MCF 10A (cell line): Measurements from ENCODE around the gene HOMEZ. TPM values are rescaled to one million over a fixed set of nuclear protein-coding genes. Genes with fewer than 3 reads are reported as not detected.

ENCODE experiments used
- BruUV-seq: library from RNA; stranded (reverse); fragments of 400-500 nt; replicated peaks from 2 replicates; lab custom pipeline; 2021; lab: Mats Ljungman, UMichigan
- CTCF ChIA-PET: fragments of 300-600 bp; sonication (Branson Sonifier 250); formaldehyde crosslinking; extraction: SDS; loops from one replicate; lab custom pipeline; 2021; ENCODE audit warnings: antibody characterized with exemption, inconsistent platforms; lab: Yijun Ruan, JAX
- POLR2A ChIA-PET: fragments of 300-600, 350-650 bp; sonication (Branson Sonifier 250); formaldehyde crosslinking; extraction: SDS; loops from one replicate; lab custom pipeline; 2020; ENCODE audit warnings: antibody characterized with exemption, inconsistent platforms; lab: Yijun Ruan, JAX
- DNase-seq: peaks from one replicate; pipeline ENCODE4 v3.0.0-alpha.2; 2018; ENCODE audit not compliant: unreplicated experiment
- H3K27ac Mint-ChIP-seq: one replicate; pipeline ENCODE4 v1.8.0; 2022; ENCODE audit warnings: mild to moderate bottlenecking, low read depth, mixed read lengths; ENCODE audit not compliant: unreplicated experiment
- H3K27me3 Mint-ChIP-seq: one replicate; pipeline ENCODE4 v1.8.0; 2022; ENCODE audit warnings: mixed read lengths; ENCODE audit not compliant: insufficient read depth, unreplicated experiment
- H3K36me3 Mint-ChIP-seq: one replicate; pipeline ENCODE4 v1.8.0; 2022; ENCODE audit warnings: mild to moderate bottlenecking, moderate library complexity, mixed read lengths; ENCODE audit not compliant: insufficient read depth, unreplicated experiment
- H3K4me1 Mint-ChIP-seq: one replicate; pipeline ENCODE4 v1.8.0; 2022; ENCODE audit warnings: mixed read lengths; ENCODE audit not compliant: insufficient read depth, unreplicated experiment
- H3K4me3 Mint-ChIP-seq: one replicate; pipeline ENCODE4 v1.8.0; 2022; ENCODE audit warnings: mild to moderate bottlenecking, moderate library complexity, mixed read lengths; ENCODE audit not compliant: unreplicated experiment
- H3K9me3 Mint-ChIP-seq: one replicate; pipeline ENCODE4 v1.8.0; 2022; ENCODE audit warnings: mixed read lengths; ENCODE audit not compliant: unreplicated experiment
- intact Hi-C: fragments of 100-400 bp; cut with micrococcal nuclease; formaldehyde crosslinking; loops from 2 replicates; pipeline ENCODE4 v1.14.1; 2022
- total RNA-seq: library from RNA; stranded (reverse); gene quantifications from 2 replicates; pipeline ENCODE4 v1.2.3, GENCODE V29; 2022
- TF ChIP-seq, protein P1 (sequence below): fragments of 200-600 bp; IDR thresholded peaks from one replicate; pipeline ENCODE4 v1.8.0; 2022; ENCODE audit warnings: antibody characterized with exemption, mild to moderate bottlenecking; ENCODE audit not compliant: unreplicated experiment

HOMEZ gene
- total RNA-seq, 1 experiment from 2014 or later = 9.3 TPM

DNA sequence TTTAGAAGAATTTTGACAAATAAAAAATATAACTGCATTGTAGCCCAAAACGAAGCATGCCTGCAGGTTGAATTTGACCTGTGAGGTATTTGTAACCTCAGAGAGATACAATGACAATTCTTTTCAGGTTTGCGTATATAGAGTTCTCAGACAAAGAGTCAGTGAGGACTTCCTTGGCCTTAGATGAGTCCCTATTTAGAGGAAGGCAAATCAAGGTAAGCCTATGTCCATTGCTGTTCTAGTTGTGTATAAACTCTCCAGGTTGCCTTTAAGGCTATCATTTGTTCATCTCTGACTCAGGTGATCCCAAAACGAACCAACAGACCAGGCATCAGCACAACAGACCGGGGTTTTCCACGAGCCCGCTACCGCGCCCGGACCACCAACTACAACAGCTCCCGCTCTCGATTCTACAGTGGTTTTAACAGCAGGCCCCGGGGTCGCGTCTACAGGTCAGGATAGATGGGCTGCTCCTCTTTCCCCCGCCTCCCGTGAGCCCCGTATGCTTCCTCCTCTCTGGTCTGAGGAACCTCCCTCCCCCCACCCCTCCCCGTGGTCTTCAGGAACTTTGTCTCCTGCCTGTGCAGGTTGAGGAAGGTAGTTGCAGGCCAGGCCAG, 38.0 kb upstream of the HOMEZ start:
- Mint-ChIP-seq H3K9me3 (no peaks in the 10 kb centered on the region), H3K36me3 (peaks cover 87% of the 10 kb centered on the region), H3K4me3 (no peak overlapping the region), H3K27ac (no peak overlapping the region), H3K4me1 (peaks cover 16% of the 10 kb centered on the region), H3K27me3 (no peaks in the 10 kb centered on the region)
- intact Hi-C loops = no loop called here
- BruUV-seq = no TSS peak
- TF ChIP-seq, protein P1, sequence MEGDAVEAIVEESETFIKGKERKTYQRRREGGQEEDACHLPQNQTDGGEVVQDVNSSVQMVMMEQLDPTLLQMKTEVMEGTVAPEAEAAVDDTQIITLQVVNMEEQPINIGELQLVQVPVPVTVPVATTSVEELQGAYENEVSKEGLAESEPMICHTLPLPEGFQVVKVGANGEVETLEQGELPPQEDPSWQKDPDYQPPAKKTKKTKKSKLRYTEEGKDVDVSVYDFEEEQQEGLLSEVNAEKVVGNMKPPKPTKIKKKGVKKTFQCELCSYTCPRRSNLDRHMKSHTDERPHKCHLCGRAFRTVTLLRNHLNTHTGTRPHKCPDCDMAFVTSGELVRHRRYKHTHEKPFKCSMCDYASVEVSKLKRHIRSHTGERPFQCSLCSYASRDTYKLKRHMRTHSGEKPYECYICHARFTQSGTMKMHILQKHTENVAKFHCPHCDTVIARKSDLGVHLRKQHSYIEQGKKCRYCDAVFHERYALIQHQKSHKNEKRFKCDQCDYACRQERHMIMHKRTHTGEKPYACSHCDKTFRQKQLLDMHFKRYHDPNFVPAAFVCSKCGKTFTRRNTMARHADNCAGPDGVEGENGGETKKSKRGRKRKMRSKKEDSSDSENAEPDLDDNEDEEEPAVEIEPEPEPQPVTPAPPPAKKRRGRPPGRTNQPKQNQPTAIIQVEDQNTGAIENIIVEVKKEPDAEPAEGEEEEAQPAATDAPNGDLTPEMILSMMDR = no peak
- ChIA-PET POLR2A (interaction anchor here (1.7 to 9.0 kb wide), 3 partner anchors 18 to 38 kb away, joined by 3 to 339 read pairs (median 52); partner anchors contain the start of genes BCL2L2, HOMEZ and PPP1R3E), CTCF (interaction anchor here (0.6 to 5.7 kb wide), 4 partner anchors 23 to 243 kb away, joined by 3 to 49 read pairs (median 14); partner anchors contain the start of gene PPP1R3E)
- no peak for DNase-seq

DNA sequence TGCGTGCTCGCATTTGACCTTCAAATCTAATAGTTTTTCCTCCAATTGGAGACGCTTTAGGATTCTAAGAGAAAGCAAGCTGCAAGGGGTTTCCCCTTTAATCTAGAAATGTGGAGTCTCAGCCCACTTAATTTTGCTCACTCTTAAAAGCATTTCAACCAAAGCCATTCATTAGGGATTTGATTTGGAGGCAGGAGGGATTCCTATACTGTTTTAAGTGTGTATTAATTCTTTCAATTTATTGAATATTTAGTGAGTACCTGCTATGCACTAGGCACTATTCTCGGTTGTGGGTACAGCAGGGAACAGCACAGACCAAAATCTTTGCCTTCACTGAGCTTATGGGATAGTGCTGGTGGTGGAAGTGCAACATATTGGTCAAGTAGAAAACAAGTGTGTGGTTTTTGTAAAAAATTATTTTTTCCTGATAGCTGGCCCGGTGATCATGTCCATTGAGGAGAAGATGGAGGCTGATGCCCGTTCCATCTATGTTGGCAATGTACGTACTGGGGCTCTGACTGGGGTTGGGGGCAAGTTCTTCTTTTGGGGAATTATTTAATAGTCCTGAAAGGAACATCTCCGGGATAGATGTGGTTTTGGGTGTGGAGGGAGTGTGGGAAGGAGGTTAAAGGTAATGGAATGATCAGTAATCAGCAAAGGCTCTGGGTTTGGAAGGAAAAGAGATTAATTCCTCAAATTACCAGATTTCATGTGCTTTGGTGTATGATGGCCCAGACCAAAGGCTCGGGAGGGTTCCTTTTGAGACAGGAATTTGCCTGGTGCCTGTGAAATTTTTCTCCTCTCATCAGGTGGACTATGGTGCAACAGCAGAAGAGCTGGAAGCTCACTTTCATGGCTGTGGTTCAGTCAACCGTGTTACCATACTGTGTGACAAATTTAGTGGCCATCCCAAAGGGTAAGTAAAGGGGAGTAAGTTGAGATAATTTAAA, 36.9 kb upstream of the HOMEZ start:
- Mint-ChIP-seq H3K4me1 (peaks cover 11% of the 10 kb centered on the region), H3K27me3 (no peaks in the 10 kb centered on the region), H3K4me3 (peak overlapping the region; percentile 84), H3K27ac (peak overlapping the region; percentile 97), H3K36me3 (peaks cover 85% of the 10 kb centered on the region), H3K9me3 (no peaks in the 10 kb centered on the region)
- TF ChIP-seq, protein P1 = no peak
- BruUV-seq = TSS peak; percentile 23
- no peak for DNase-seq
- POLR2A ChIA-PET = interaction anchor here (0.7 to 9.0 kb wide), 12 partner anchors 10 to 792 kb away, joined by 3 to 339 read pairs (median 6); partner anchors contain the start of genes BCL2L2, DCAF11, HOMEZ and NGDN
- CTCF ChIA-PET = interaction anchor here (0.6 to 5.7 kb wide), 10 partner anchors 15 to 330 kb away, joined by 3 to 49 read pairs (median 3); partner anchors contain the start of genes BCL2L2 and PPP1R3E
- intact Hi-C loops = no loop called here

DNA sequence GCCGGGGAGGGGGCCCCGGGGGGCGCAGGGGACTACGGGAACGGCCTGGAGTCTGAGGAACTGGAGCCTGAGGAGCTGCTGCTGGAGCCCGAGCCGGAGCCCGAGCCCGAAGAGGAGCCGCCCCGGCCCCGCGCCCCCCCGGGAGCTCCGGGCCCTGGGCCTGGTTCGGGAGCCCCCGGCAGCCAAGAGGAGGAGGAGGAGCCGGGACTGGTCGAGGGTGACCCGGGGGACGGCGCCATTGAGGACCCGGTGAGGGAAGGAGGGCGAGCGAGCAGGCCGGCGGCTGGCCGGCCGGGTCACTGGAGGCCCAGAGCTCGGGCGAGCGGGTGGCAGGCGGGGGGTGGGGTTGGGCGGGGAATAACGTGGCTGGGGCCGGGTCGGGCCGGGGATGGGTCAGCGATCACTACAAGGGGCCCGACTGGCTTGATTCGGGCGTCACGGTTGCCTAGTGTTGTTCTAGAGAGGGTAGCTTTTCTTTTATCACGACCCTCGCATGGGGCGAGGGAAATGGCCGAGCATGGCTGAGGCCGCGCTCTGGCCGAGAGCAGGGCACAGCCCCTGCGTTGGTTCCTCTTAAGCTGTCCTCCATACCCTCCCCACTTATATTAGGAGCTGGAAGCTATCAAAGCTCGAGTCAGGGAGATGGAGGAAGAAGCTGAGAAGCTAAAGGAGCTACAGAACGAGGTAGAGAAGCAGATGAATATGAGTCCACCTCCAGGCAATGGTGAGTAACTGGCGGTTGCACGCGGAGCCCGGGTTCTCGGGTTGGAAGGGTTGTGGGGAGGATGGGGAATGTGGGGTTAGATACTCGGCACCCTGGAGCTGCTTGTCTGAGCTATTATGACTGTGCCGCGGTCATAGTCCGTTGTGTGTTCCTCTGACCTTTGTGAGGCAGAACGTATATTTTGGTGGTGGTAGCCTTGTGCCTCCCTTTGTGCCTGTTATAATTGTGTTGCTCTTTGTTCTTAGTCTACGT, 35.9 kb upstream of the HOMEZ start:
- Mint-ChIP-seq H3K4me1 (peaks cover 11% of the 10 kb centered on the region), H3K9me3 (no peaks in the 10 kb centered on the region), H3K4me3 (peak overlapping the region; percentile 84), H3K36me3 (peaks cover 79% of the 10 kb centered on the region), H3K27me3 (no peaks in the 10 kb centered on the region), H3K27ac (peak overlapping the region; percentile 97)
- intact Hi-C loops = loop anchor here (1.0 to 2.0 kb wide), 2 partner anchors 15 to 21 kb away; partner anchors contain the start of gene BCL2L2
- peak; percentile 56 for DNase-seq
- POLR2A ChIA-PET = interaction anchor here (0.6 to 9.0 kb wide), 34 partner anchors 11 to 874 kb away, joined by 3 to 339 read pairs (median 4); partner anchors contain the start of genes ACIN1, BCL2L2, C14orf119 and DCAF11
- CTCF ChIA-PET = interaction anchor here (0.6 to 5.7 kb wide), 16 partner anchors 11 to 975 kb away, joined by 3 to 49 read pairs (median 4); partner anchors contain the start of genes BCL2L2 and PPP1R3E
- BruUV-seq = no TSS peak
- TF ChIP-seq, protein P1 = no peak
